Uterus (tissue), 2 donors: ENCODE results near the gene PRKN.

Experiments
- POLR2A ChIP-seq, 2 donors: fragments of 450-650 bp; IDR thresholded peaks; one replicate each; pipeline ENCODE4 v1.6.1; 2016; ENCODE audit warnings: antibody characterized with exemption in 2 of 2, mild to moderate bottlenecking in 1 of 2, moderate library complexity in 1 of 2
- TF ChIP-seq, protein P1 (sequence below), 4 experiments: fragments of 200-600 bp in 2 of 4; fragments of 450-650 bp in 2 of 4; sonication (generic) in 2 of 4; IDR thresholded peaks; one replicate each; pipeline ENCODE4 v1.5.1; 2016 to 2019; ENCODE audit warnings: antibody characterized with exemption in 4 of 4, mild to moderate bottlenecking in 2 of 4, moderate library complexity in 1 of 4

DNA sequence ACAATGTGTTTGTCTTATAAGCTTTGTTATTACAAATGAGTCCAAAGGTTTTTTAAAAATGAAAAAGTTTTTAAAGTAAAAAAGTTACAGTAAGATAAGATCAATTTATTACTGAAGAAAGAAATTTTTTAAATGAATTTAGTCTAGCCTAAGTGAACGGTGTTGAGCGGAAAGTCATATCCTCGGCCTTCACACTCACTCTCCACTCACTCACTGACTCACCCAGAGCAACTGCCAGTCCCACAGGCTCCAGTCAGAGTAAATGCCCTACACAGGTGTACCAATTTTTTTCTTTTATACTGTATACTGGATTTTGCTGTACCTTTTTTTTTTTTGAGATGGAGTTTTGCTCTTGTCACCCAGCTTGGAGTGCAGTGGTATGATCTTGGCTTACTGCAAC is 1411.0 kb downstream of the PRKN start:
- TF ChIP-seq, protein P1, sequence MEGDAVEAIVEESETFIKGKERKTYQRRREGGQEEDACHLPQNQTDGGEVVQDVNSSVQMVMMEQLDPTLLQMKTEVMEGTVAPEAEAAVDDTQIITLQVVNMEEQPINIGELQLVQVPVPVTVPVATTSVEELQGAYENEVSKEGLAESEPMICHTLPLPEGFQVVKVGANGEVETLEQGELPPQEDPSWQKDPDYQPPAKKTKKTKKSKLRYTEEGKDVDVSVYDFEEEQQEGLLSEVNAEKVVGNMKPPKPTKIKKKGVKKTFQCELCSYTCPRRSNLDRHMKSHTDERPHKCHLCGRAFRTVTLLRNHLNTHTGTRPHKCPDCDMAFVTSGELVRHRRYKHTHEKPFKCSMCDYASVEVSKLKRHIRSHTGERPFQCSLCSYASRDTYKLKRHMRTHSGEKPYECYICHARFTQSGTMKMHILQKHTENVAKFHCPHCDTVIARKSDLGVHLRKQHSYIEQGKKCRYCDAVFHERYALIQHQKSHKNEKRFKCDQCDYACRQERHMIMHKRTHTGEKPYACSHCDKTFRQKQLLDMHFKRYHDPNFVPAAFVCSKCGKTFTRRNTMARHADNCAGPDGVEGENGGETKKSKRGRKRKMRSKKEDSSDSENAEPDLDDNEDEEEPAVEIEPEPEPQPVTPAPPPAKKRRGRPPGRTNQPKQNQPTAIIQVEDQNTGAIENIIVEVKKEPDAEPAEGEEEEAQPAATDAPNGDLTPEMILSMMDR (IDR thresholded peaks at IDR 0.05): no peak
- TF ChIP-seq POLR2A (IDR thresholded peaks at IDR 0.05): no peak
